Parietal lobe (tissue), 2 donors: ENCODE results near the gene SUPT16H. TPM values are rescaled to one million over a fixed set of nuclear protein-coding genes. Genes with fewer than 3 reads are reported as not detected.

Experiments
- small RNA-seq: library from RNA; depleted of rRNA; stranded (forward); fragments of <200 nt; gene quantifications from one replicate; pipeline ENCODE3, GENCODE V24; 2014; ENCODE audit warnings: low replicate concordance
- total RNA-seq: library from RNA; depleted of rRNA; stranded (reverse); fragments of >200 nt; gene quantifications from one replicate; pipeline ENCODE4 v1.2.3, GENCODE V29; 2014

Gene SUPT16H
- total RNA-seq, result 102 TPM

DNA sequence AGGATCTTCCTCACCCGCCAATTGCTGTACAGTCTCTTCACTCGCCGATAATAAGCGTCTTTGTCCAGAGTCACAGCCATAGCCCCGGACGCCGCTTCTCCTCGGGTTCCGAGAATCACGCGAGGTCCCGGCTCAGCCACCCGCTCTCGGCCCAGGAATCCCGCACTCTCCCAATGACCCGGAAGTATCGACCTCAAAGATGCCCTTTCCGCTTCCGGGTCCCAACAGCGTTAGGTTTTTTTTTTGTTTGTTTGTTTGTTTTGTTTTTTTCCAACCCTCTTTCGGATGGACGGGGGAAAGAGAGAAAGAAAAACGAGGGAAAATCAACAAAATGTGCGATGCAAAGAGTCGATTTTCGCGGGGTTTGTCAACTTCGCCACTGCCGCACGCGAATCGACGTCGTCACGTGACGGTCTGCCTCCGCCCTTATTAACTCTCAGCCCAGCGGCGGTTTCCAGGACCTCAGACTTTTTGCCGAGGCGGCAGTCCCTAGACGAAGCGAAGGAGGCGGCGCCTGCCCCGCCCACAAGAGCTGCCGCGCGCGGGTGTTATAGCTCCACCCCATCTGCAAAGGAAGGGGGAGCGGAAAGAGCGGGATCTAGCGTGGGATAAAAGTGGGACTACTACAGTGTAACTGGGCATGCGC lies at the start of gene SUPT16H:
SUPT16H (minus strand) TSS at position 172 of the 646 bp plus-strand sequence; CDS start at position 80, 92 bp downstream.

Small RNA genes lying within 50 kb of the gene (small RNA-seq; reads per million reads assigned to genes)
- gene RN7SL650P (not detected), gene SNORD8 (5,560 reads per million, percentile 100 among the genes with 10 or more reads in this experiment), gene SNORD9 (51.4 reads per million, percentile 94 among the genes with 10 or more reads in this experiment)

Other genes starting within 250 kb of the SUPT16H start
- not detected for gene OR5AU1, start 228.0 kb downstream of the SUPT16H start, total RNA-seq
- 531 TPM for gene HNRNPC, start 114.6 kb downstream of the SUPT16H start, total RNA-seq
- gene RPGRIP1, start 103.9 kb downstream of the SUPT16H start, total RNA-seq, result 0.94 TPM
- 125 TPM for gene CHD8, start 72.1 kb upstream of the SUPT16H start, total RNA-seq
- 47.6 TPM for gene RAB2B, start 92.9 kb upstream of the SUPT16H start, total RNA-seq
- 38.2 TPM for gene TOX4, start 93.2 kb upstream of the SUPT16H start, total RNA-seq
- 110 TPM for gene METTL3, start 127.3 kb upstream of the SUPT16H start, total RNA-seq
- 14.4 TPM for gene SALL2, start 142.3 kb upstream of the SUPT16H start, total RNA-seq
- gene OR10G3, start 196.1 kb upstream of the SUPT16H start, total RNA-seq, result not detected